CD4-positive, alpha-beta memory T cell (primary cell): Measurements from ENCODE around the gene CXorf66. TPM values are rescaled to one million over a fixed set of nuclear protein-coding genes. Genes with fewer than 3 reads are reported as not detected.

Experiments
- CTCF ChIA-PET: fragments of 350-600 bp; sonication (Branson Sonifier 250); formaldehyde crosslinking; loops from one replicate; lab custom pipeline; 2021; ENCODE audit warnings: inconsistent platforms; ENCODE audit not compliant: partially characterized antibody; lab: Charles Lee
- POLR2A ChIA-PET: fragments of 350-600 bp; sonication (Branson Sonifier 250); formaldehyde crosslinking; loops from one replicate; lab custom pipeline; 2021; ENCODE audit not compliant: partially characterized antibody; lab: Charles Lee
- DNase-seq, 5 donors: peaks; one replicate each; pipeline versions ENCODE4 v3.0.0 to v3.0.0-alpha.2; 2020 to 2022; ENCODE audit warnings: mixed read lengths in 1 of 5
- H3K27ac ChIP-seq: one replicate; pipeline ENCODE4 v1.7.0; 2013; ENCODE audit warnings: low read depth, low read length
- H3K27me3 ChIP-seq: 2 replicates; pipeline ENCODE4 v1.7.0; 2013; ENCODE audit warnings: mild to moderate bottlenecking, low read length, moderate library complexity; ENCODE audit not compliant: insufficient read depth
- H3K36me3 ChIP-seq: 2 replicates; pipeline ENCODE4 v1.7.0; 2013; ENCODE audit warnings: mild to moderate bottlenecking, low read length, moderate library complexity; ENCODE audit not compliant: insufficient read depth
- H3K4me1 ChIP-seq: 2 replicates; pipeline ENCODE4 v1.7.0; 2013; ENCODE audit warnings: mild to moderate bottlenecking, low read length, moderate library complexity; ENCODE audit not compliant: insufficient read depth
- H3K4me3 ChIP-seq, 2 donors: one replicate each; pipeline ENCODE4 v1.7.0; 2013; ENCODE audit warnings: low read length in 2 of 2, mild to moderate bottlenecking in 1 of 2
- H3K9me3 ChIP-seq, 2 donors: one replicate each; pipeline ENCODE4 v1.7.0; 2013; ENCODE audit warnings: low read length in 2 of 2, control low read depth in 1 of 2; ENCODE audit not compliant: control insufficient read depth in 1 of 2
- H3K27ac Mint-ChIP-seq, 7 donors: one replicate each; pipeline ENCODE4 v1.8.0; 2020 to 2021; ENCODE audit warnings: mixed read lengths in 7 of 7, mild to moderate bottlenecking in 6 of 7, inconsistent platforms in 3 of 7, moderate library complexity in 3 of 7
- H3K27me3 Mint-ChIP-seq, 2 donors: one replicate each; pipeline ENCODE4 v1.8.0; 2020 to 2021; ENCODE audit warnings: mixed read lengths in 2 of 2
- H3K36me3 Mint-ChIP-seq, 2 donors: one replicate each; pipeline ENCODE4 v1.8.0; 2020 to 2021; ENCODE audit warnings: mixed read lengths in 2 of 2, inconsistent platforms in 1 of 2, mild to moderate bottlenecking in 1 of 2
- H3K4me1 Mint-ChIP-seq, 4 donors: one replicate each; pipeline ENCODE4 v1.8.0; 2020 to 2021; ENCODE audit warnings: mixed read lengths in 4 of 4, mild to moderate bottlenecking in 1 of 4
- H3K4me3 Mint-ChIP-seq, 8 donors: one replicate each; pipeline ENCODE4 v1.8.0; 2020 to 2021; ENCODE audit warnings: mixed read lengths in 8 of 8, mild to moderate bottlenecking in 7 of 8, moderate library complexity in 6 of 8, inconsistent platforms in 3 of 8
- H3K9me3 Mint-ChIP-seq, 8 donors: one replicate each; pipeline ENCODE4 v1.8.0; 2020 to 2021; ENCODE audit warnings: mixed read lengths in 8 of 8, mild to moderate bottlenecking in 5 of 8, inconsistent platforms in 3 of 8, moderate library complexity in 1 of 8
- intact Hi-C: fragments of 100-400 bp; cut with micrococcal nuclease; formaldehyde crosslinking; loops from one replicate; pipeline ENCODE4 v1.15.1; 2023
- microRNA-seq: library from miRNA; unstranded; fragments of <30 nt; microRNA quantifications from one replicate; pipeline ENCODE4 v1.2.0, GENCODE V29; 2021; ENCODE audit warnings: borderline replicate concordance, borderline number of aligned reads, borderline microRNAs expressed, mixed read lengths
- polyA plus RNA-seq, 2 donors: library from polyadenylated mRNA; unstranded; fragments of 300-500 nt; fragmentation: Illumina TruSeq; gene quantifications; one replicate each; pipeline ENCODE4 v1.2.3, GENCODE V29; 2021
- total RNA-seq, 2 experiments: library from RNA; stranded (reverse); gene quantifications; one replicate each; pipeline ENCODE4 v1.2.3, GENCODE V29; 2021

CXorf66 gene
- total and polyA plus RNA-seq, 4 experiments from 2014 or later: not detected

- intact Hi-C loops: no loop called here
- Histone ChIP-seq H3K36me3 (no peaks in the 10 kb centered on the region), H3K4me3 (no peak overlapping the region), H3K27me3 (no peaks in the 10 kb centered on the region), H3K27ac (no peak overlapping the region), H3K4me1 (peaks cover 5% of the 10 kb centered on the region), H3K9me3 (no peaks in the 10 kb centered on the region)
- H3K27ac Mint-ChIP-seq: no peak overlapping the region
- POLR2A ChIA-PET: no interaction called here
- no peak overlapping the region for H3K4me3 Mint-ChIP-seq
- no peaks in the 10 kb centered on the region for H3K27me3 Mint-ChIP-seq
- CTCF ChIA-PET: no interaction called here
- H3K4me1 Mint-ChIP-seq: peaks cover 7 to 34% (median 20%) of the 10 kb centered on the region in 4 donors
- H3K36me3 Mint-ChIP-seq: peaks cover 0 to 1% of the 10 kb centered on the region in 2 donors
- no peak for DNase-seq
- H3K9me3 Mint-ChIP-seq: no peaks in the 10 kb centered on the region
Measured at GRCh38 chrX:139907078-139907477, 58.2 kb downstream of the CXorf66 start.

GRCh38 chrX:139905743-139906142, 59.6 kb downstream of the CXorf66 start:
- intact Hi-C loops: no loop called here
- H3K27me3 Mint-ChIP-seq: no peaks in the 10 kb centered on the region
- no peaks in the 10 kb centered on the region for H3K36me3 ChIP-seq
- peaks cover 5% of the 10 kb centered on the region for H3K4me1 ChIP-seq
- no peak overlapping the region for H3K4me3 Mint-ChIP-seq
- no peaks in the 10 kb centered on the region for H3K36me3 Mint-ChIP-seq
- no peaks in the 10 kb centered on the region for H3K9me3 Mint-ChIP-seq
- no peaks in the 10 kb centered on the region for H3K9me3 ChIP-seq
- CTCF ChIA-PET: no interaction called here
- DNase-seq: peak in 1 of 5 donors; percentile 5
- H3K4me3 ChIP-seq: no peak overlapping the region
- POLR2A ChIA-PET: no interaction called here
- no peaks in the 10 kb centered on the region for H3K27me3 ChIP-seq
- no peak overlapping the region for H3K27ac ChIP-seq
- H3K27ac Mint-ChIP-seq: no peak overlapping the region
- peaks cover 5 to 27% (median 18%) of the 10 kb centered on the region in 4 donors for H3K4me1 Mint-ChIP-seq

Small RNAs within 50 kb of the gene (microRNA-seq; reads per million reads assigned to microRNA genes)
- 82.4 reads per million, percentile 66 among the genes with 10 or more reads in this experiment for gene MIR505

Other genes starting within 250 kb of the CXorf66 start
- 10 to 100 TPM; 23.9 to 25.6 TPM for gene ATP11C, start 32.5 kb downstream of the CXorf66 start, total RNA-seq
- 1 to 10 TPM; 3.4 to 5.9 TPM for gene ATP11C, start 32.5 kb downstream of the CXorf66 start, polyA plus RNA-seq